Activated CD8-positive, alpha-beta memory T cell treated with anti-CD3 and anti-CD28 coated beads, Interleukin-2, amount 50 U/mL, for 48 hours (primary cell): Measurements from ENCODE around the gene MOCS1.
A peak's percentile ranks its signal among the peaks of the same experiment; 100 is the strongest.
"Not testable (repeated sequence)": the region's sequence is repeated elsewhere in the genome, so short reads cannot be mapped to it uniquely, and the experiment has no call there.

Source experiments
- DNase-seq: peaks from one replicate; pipeline ENCODE4 v3.0.0-alpha.2; 2020

MOCS1 gene

DNA sequence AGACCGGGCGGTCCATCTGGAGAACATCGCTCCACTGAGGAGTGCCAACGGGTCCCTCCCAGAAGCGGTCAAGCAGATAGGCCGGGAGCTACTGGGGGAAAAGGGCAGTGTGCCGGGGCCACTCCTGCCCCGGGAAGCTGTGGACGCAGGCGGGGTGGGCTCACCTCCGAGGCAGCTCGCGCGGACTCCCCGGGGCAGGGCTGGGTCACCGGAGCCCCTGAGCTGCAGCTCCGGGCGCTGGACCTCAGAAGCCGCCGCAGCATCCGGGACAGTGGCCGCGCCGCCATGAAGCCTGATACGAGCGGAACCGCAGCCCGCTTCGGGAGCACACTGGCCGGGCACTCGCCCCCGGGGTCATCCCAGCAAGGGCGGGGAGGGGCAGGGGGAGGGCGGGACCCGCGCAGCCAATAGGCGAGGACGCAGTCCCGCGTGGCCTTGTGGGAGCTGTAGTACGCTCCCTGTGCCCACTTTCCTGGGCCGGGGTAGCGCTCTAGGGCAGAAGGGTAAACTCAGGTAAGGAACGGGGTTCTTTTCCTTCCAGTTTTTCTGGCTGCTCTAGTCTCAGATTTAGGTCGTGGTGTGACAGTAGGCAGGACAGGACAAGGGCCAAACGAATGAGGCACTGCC, at the start of gene MOCS1:
Gene MOCS1, minus strand, starts transcription at position 332 of the 627 bp plus-strand sequence. Its CDS starts 45 bp downstream, at position 287.
- peak; percentile 76 for DNase-seq

DNA sequence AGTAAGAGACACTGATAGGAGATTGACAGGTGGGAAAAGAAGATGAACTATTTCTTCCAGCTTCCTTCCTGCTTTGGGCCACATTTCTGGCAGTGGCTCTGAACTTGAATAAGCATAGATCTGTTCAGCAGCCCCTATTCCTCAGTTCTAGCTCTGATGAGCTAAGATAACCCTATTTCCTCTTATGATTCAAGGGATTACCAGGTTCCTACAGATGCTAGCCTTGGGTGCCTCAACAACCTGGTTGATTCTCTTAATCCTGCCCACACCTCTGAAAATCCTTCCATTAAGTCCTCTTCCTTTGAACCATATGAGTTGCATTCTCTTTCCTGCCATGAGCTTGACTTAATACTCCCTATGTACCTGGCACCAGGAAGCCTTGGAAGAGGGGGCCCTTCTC, 49.8 kb upstream of the MOCS1 start:
- DNase-seq, result no peak

DNA sequence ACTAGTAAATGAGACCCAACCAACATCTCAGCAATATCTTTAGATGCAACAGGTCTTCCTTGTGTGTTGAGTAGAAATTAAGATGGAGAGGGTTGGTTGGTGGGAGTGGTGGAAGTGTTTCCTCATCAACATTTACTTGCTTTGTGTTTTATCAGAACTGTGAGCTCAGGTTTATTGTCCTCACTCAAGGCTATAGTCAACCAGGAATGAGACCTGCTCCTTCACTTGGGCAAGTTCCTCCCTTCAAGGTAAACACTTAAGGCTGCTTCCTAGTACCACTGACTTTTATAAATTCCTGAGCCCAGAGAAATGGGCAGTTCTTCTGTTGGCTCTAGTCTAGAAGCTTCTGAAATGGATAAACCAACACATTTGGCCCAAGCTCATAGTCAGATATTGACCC, 48.9 kb upstream of the MOCS1 start:
- no peak for DNase-seq

DNA sequence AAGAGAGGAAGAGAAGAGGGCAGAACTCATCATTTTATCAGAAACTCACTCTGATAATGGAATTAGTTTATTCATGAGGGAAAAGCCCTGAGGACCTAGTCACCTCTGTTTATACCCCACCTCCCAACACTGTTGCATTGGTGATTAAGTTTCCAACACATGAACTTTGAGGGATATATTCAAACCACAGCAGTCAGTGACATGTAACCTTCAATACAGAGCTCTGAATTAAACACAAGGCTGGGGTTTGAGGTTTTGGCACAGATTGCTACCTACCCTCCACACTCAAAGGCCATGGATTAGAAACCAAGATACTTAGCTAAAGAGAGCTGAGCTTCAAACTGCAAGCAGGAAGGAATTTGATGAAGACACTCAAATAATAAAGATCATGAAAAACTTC, 48.5 kb upstream of the MOCS1 start:
- DNase-seq, result no peak

DNA sequence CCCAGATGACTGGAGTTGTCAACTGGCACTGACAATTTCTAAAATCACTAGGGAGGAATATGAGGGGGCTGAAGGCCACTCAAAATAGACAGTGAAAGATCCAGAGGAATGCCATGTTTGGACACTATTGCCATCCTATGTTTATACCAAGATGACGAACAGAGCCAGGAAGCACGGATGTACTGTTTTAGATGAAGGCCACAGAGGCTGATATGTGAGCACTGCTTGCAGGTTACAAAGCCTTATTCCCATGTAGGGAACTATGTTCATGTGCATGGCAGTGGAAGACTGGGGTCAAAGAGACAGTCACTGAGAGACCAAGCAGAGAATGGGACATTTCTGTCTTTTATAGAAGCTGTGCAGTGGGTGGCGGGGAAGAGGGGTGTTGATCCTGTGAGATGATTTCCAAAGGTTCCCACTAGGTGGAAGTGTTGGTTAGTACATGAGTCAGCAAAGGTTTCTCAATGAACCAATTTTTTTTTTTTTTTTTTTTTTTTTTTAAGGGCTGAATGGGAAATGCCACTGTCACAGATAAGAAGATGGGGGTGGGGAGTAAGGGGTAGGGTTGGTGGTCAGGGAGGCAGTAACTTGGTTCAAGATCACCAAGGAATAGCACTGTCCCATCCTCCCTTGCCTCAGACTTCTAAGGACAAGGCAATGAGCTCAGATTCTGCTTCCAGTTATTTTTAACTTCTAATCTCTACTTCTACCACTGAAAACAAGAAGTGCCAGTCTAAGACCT, 46.7 kb upstream of the MOCS1 start:
- DNase-seq, result no peak

DNA sequence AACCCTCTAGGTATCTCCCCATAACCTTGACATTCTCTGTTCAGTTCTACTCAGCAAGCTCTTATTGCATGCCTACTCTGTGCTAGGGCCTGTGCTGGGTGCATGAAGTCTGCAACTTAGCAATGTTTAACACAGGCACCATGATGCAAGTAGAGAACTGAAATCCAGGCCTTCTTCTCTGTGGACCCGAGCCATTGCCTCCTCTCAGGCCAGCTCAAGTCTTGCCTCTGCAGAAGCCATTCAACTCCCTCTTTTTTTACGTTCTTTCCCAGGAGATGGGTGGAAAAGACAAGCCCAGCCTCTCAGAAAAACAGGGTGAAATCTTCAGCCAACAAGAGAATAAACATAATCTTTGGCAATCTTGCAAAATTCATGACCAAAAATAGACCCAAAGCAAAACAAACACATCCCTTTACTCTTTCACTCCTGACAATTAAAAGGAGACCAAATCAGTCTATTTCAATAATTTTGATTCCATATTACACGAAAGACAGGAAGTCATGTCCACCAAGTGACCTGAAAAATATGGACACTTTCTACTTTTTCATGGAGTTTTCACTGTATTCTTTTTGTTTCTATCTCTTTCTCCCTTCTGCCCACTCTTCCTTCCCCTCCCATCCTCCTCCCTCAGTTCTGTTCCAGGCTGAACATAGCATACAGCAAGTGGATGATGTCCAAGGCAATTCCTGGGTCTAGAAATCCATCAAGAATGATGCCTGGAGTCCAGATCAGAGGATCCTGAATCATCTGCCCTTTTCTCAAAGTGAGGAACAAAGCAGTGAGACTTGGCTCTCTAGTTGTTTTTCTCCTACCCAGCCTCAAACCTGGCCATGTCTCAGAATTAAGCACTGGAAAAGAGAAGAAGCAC, 45.4 kb upstream of the MOCS1 start:
- no peak for DNase-seq

DNA sequence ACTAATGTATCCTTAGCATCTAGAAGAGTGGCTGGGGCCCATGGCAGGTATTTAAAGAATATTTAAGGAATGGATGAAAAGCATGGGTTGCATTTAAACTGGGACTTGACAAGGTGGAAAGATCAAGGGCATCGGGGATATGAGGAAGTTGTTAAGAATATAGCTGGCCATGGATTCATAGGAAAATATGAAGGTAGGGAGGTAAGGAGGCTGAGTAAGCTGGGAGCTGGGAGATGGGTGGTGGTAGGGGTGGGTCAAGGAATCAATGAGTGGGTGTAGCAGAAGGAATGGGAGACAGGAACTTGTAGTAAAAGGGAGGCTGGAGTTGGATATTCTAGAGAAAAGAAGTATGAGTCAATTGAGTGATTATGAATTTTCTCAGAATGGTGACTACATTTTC, 44.0 kb upstream of the MOCS1 start:
- DNase-seq, result no peak

DNA sequence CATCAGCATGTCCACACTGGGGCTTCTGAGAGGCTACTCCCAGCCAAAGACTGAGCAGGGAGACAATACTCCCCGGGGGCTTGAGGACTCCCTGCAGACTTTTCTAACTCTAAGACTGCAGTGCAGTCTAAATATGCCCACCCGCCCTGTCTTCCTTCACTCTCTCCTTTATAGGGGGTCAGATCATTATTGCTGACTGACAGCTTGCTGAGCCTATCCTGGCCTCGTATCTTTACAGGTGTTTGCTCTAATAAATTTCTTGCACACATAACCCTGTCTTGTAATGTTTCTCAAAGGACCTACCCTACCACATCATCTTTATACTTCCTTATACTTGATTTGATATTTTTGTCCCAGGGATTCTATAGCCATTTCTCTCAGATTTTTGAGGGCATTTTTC, 39.4 kb upstream of the MOCS1 start:
- no peak for DNase-seq

DNA sequence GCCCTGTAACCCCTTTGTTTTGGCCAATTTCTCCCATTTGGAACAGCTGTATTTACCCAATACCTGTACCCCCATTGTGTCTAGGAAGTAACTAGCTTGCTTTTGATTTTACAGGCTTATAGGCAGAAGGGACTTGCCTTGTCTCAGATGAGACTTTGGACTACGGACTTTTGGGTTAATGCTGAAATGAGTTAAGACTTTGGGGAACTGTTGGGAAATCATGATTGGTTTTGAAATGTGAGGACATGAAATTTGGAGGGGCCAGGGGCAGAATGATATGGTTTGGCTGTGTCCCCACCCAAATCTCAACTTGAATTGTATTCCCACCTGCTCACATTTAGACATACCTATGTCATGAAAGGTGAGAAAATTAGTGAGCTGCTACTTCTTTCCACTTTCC, 38.5 kb upstream of the MOCS1 start:
- not testable (repeated sequence) for DNase-seq

DNA sequence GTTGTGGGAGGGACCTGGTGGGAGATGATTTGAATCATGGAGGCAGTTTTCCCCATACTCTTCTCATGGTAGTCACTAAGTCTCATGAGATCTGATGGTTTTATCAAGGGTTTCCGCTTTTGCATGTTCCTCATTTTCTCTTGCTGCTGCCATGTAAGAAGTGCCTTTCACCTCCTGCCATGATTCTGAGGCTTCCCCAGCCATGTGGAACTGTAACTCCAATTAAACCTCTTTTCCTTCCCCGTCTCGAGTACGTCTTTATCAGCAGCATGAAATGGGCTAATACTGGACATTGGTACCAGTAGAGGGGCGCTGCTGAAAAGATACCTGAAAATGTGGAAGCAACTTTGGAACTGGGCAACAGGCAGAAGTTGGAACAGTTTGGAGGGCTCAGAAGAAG, 36.9 kb upstream of the MOCS1 start:
- not testable (repeated sequence) for DNase-seq

DNA sequence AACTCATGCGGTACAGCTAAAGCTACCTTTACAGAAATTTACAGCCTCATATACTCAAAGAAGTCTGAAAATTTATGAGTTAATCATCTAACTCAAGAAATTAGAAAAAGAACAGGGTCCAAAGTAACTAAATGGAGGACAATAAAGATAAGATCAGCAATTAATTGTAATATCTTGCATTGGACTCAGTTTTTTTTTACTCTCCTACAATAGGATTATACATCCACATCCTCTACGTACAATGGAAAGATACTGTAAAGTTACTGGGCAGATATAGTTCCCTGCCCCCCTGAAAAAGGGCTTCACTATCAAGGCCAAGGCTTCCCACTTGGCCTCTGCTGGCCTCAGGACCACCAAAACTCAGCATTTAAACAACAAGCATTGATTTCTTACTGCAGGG, 31.5 kb upstream of the MOCS1 start:
- no peak for DNase-seq

DNA sequence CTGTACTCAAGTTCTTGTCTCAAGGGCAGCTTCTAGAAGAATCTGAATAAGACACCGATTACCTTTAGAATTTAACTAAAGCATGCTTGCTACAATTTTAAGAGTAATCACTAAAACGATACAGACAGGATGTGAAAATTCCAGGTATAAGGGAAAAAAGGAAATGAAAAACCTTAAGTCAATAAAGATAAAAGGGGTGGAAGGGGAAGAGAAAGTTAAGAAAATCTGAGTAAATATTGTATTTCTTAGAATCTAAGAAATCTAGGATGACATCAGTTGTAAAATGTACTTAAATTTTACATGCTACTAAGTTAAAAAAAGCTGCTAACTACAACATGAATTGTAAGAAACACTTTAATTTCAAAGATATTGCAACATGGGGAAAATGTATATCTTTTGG, 30.3 kb upstream of the MOCS1 start:
- DNase-seq, result no peak

DNA sequence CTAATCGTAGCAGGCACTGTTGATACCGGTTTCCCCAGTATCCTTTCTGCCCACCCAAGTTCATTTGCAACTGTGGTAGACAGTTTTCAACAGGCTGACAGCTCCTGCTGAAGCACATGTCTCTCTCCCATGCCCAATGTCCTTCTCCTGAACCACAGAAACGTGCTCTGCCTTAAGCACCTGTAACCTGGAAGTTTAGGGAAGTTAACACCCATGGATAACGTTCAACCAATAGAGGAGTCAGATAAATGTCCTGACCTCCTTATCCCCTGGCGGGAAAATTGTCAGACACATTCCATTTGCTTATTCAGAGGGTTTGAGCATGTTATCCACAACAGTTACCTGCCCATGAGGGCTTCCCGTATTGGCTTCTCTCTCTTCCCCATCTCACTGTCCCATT, 29.8 kb upstream of the MOCS1 start:
- no peak for DNase-seq

DNA sequence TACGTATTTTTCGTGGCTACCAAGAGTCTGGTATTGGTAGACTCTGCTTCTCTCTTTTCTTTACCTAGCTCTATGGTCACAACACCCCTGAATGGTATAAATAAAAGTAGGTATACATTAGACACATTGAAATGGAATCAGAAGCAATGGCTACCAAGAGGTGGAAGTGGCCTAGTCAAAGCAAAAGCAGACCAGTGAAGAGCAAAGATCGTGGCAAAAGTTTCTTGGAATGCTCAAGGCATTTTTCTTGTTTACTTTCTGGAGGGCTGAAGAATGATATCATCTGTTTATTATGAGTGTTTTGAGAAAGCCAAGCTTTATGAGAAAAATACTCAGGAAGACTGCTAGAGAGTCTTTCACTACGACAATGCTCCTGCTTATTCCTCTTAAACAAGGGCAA, 28.6 kb upstream of the MOCS1 start:
- no peak for DNase-seq

DNA sequence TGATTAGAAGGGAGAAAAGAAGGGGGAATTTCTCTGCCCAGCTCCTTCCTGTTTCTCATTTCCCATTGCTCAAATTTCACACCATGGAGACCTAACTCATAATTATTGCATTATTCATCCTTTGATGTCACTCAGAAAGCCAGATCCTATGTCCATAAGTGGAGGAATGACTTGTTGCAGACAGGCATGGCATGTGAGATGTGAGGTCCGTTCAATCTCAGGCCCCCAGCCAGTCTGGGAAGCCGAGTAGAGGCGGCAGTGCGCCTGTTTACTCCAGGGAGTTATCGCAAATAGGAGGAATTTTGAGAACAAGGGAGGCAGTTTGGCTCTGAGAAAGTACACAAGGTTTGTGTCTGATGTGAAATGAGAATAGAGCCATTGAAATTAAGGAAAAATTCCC, 26.9 kb upstream of the MOCS1 start:
- DNase-seq, result no peak

DNA sequence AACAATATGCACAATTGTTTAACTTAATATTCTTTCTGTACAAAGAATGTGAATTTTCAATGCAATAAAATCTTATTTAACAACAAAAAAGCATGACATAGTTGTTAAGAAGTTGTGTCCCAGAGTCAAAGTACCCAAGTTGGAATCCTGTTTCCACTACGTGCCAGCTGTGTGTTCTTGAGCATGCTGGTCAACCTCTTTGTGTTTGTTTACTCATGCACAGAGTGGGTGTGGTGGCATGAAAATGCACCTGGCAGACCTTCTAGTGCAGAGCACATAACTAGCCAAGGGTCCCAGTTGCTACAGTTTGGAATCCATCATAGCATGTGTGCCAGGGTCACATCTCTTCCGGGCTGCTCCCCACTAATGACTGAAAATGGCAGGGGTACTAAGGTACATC, 24.7 kb upstream of the MOCS1 start:
- no peak for DNase-seq

DNA sequence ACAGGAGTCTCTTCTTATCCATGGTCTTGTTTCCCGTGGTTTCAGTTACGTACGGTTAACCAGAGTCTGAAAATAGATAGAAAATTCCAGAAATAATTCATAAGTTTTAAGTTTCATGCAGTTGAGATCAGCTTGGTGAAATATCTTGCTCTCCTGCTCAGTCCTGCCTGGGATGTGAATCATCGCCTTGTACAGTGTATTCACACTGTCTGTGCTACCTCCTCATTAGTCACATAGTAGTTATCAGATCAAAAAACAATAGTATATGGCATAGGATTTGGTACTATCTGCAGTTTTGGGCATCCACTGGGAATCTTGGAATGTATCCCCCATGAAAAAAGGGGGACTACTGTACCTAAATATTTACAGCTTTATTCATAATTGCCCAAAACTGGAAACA, 22.7 kb upstream of the MOCS1 start:
- no peak for DNase-seq

DNA sequence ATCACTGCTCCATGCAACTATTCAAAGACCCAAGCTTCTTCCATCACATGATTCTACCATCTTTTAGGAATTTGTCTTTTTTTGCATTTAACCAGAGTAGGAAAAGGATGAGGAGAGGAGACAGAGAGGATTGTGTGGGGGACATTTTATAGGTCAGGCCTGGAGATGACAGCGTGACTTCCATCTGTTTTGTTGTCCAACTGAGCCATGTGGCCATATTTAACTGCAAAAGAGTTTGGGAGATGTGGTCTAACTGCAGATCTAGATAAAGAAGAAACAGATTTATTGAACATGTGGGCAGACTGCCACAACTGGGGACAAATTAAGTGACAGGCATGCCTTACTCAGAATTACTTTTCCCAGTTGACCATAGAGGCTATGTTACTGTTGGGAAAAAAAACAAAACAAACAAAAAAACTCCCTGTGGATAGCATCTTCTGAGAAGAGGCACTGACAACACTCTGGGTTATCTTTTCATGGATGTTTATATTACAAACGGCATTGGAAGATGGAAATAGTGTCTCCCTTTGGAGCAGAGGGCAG, 18.9 kb upstream of the MOCS1 start:
- DNase-seq, result no peak

DNA sequence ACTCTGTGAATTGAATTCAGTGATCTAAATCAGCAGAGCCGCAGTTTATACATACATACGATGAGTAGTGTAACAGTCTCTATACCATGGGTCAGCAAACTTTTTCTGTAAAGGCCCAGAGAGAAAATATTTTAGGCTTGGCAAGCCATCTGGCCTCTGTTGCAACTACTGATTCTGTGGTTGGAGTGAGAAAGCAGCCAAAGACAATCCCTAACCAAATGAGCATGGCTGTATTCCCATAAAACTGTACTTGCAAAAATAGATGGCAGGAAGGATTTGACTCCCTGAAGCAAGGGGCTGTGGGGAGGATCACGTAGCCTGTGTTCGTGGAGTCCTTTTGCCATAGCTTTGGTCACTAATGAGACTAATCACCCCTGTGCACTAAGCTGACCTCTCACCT, 17.9 kb upstream of the MOCS1 start:
- no peak for DNase-seq

DNA sequence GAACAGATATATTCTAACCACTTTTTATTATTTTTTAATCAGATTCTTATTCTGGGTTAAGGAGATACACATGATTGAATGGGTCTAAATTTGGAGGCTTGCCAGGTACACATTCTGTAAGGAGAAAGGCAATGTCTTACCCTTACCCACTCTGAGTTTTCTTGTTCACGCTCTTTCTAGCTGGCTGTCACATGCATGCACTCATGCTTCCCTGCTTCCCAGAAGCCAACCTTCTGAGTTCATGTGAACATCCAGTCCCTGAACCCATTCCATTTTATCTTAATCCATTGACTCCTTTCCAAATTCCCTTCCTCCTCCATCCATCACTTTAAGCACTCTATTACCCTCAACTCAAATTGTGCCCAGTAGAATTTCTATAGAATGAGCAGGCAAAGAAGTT, 17.5 kb upstream of the MOCS1 start:
- DNase-seq, result no peak

DNA sequence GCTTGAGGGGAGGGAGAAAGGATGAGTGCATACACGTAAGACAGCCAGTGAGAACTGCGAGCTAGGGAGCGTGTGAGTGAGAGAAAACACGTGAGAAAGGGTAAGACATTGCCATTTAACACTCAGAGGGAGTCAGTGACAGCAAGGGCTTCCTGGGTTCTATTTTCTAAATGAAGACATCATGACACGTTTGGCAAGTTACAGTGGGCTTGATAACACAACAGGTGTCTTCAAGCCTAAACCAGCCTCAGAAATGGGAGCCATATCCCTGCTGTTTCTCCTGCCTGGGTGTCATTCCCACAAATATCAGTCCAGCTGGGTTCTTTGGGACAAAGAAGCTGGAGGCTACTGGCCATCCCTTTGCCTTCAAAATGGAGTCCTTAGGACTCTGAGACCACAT, 16.9 kb upstream of the MOCS1 start:
- DNase-seq, result no peak

DNA sequence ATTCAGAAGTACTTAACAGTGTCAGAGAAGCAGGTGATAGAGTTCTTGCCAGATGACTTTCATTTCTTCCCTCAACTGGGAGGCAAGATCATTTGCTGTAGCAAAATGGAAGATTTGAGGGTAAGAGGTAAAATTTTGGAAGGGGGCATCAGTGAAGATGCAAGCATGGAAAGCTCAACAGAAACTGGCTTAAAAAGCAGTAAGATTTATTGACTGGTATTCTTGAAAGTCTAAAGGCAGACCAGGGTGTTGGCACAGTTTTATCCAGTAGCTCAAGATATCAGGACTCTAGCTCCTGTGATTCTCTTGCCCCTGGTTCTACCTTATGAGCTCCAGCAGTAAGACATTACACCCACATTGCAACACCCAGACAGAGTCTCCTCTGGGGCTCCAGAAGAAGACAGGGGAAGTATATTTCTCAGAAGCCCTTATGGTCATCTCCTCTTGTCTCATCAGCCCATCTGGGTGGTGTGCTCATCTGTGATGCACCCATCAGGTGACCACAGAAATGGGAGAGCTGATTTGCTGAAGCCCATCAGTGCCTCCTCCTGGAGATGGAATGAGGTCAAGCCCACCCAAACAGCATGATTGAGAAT, 16.0 kb upstream of the MOCS1 start:
- no peak for DNase-seq

DNA sequence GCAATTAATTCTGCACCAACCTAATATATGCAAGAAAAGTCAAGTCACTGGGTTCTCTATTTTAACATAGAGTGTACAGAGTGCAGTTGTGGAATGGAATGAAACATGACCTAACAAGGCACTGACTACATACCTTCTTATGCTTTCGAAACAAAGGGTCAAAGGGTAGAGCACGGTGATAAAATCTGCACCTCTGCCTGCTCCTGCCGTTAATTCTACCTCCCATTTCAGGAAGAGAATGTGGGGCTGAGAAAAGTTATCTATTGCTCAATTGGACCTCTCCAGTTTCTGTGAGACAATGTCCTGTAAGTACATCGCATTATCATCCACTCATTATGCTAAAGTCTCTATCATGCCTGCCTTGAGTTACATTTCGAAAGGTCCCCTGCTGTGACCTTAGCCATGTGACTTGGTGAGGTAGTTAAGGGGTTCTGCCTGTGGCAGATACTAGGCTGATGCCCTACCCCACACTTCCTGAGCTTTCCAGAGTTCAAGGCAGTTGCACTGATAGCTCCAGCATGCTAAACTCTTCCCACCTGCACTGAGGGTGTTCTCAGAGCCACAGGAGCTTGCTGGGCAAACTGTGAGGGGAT, 14.0 kb upstream of the MOCS1 start:
- DNase-seq, result no peak
